Activated effector memory CD4-positive, alpha-beta T cell treated with Interleukin-2 at 50 U/mL for 16 hours (primary cell): ENCODE measurements around the gene NT5C.
A peak's percentile ranks its signal among the peaks of the same experiment; 100 is the strongest.
"Not testable (repeated sequence)": the region's sequence is repeated elsewhere in the genome, so short reads cannot be mapped to it uniquely, and the experiment has no call there.

Experiments used
- DNase-seq: peaks from one replicate; pipeline ENCODE4 v3.0.0-alpha.2; 2020

NT5C gene

GRCh38 chr17:75131278-75132017, at the start of gene NT5C:
Gene NT5C, minus strand, starts transcription at chr17:75131742. Its CDS starts 35 bp downstream, at chr17:75131707.
- peak; percentile 50 for DNase-seq

- no peak for DNase-seq
These were observed 49.6 kb upstream of the NT5C start for GRCh38 chr17:75181110-75181509.

GRCh38 chr17:75178453-75178852, 46.9 kb upstream of the NT5C start:
- no peak for DNase-seq

- DNase-seq, result no peak
These were observed 45.1 kb upstream of the NT5C start for GRCh38 chr17:75176625-75177024.

GRCh38 chr17:75174996-75175395, 43.5 kb upstream of the NT5C start:
- no peak for DNase-seq

- no peak for DNase-seq
These were observed 42.0 kb upstream of the NT5C start for GRCh38 chr17:75173526-75173925.

- no peak for DNase-seq
These were observed 37.5 kb upstream of the NT5C start for GRCh38 chr17:75168998-75169397.

- DNase-seq, result not testable (repeated sequence)
These were observed 33.1 kb upstream of the NT5C start for GRCh38 chr17:75164606-75165005.

GRCh38 chr17:75163074-75163473, 31.5 kb upstream of the NT5C start:
- no peak for DNase-seq

GRCh38 chr17:75160211-75160610, 28.7 kb upstream of the NT5C start:
- no peak for DNase-seq

- no peak for DNase-seq
These were observed 27.9 kb upstream of the NT5C start for GRCh38 chr17:75159196-75160031.

GRCh38 chr17:75158480-75158879, 26.9 kb upstream of the NT5C start:
- DNase-seq, result not testable (repeated sequence)

- no peak for DNase-seq
These were observed 23.7 kb upstream of the NT5C start for GRCh38 chr17:75155191-75155601.

GRCh38 chr17:75154195-75155106, 22.9 kb upstream of the NT5C start, which contains the start of gene JPT1:
Gene JPT1, minus strand, starts transcription at chr17:75154512. Its CDS starts 115 bp downstream, at chr17:75154397.
- DNase-seq, result peak; percentile 97

- DNase-seq, result no peak
These were observed 22.2 kb upstream of the NT5C start for GRCh38 chr17:75153780-75154194.

GRCh38 chr17:75152922-75153779, 21.6 kb upstream of the NT5C start:
- no peak for DNase-seq

- no peak for DNase-seq
These were observed 21.0 kb upstream of the NT5C start for GRCh38 chr17:75152523-75152921.

GRCh38 chr17:75151930-75152329, 20.4 kb upstream of the NT5C start:
- no peak for DNase-seq

- no peak for DNase-seq
These were observed 16.5 kb upstream of the NT5C start for GRCh38 chr17:75147878-75148546.

GRCh38 chr17:75146592-75146991, 15.1 kb upstream of the NT5C start:
- no peak for DNase-seq

- DNase-seq, result no peak
These were observed 13.4 kb upstream of the NT5C start for GRCh38 chr17:75144816-75145512.
